AML-193 (cell line): Measurements from ENCODE around the gene TRIM41.
"Not testable (repeated sequence)": the region's sequence is repeated elsewhere in the genome, so short reads cannot be mapped to it uniquely, and the experiment has no call there.

Experiments used
- DNase-seq, 2 experiments: peaks; one replicate each; lab custom pipeline; 2025; lab: John Stamatoyannopoulos, UW

The TRIM41 gene

GRCh38 chr5:181193656-181194055 is 29.4 kb upstream of the TRIM41 start:
- DNase-seq: no peak

GRCh38 chr5:181194489-181195248 is 28.4 kb upstream of the TRIM41 start:
- DNase-seq: no peak

- no peak for DNase-seq
These were observed 27.8 kb upstream of the TRIM41 start for GRCh38 chr5:181195249-181195761.

- DNase-seq: no peak
These were observed 25.6 kb upstream of the TRIM41 start for GRCh38 chr5:181197326-181197951.

GRCh38 chr5:181198106-181198685 is 24.9 kb upstream of the TRIM41 start:
- no peak for DNase-seq

GRCh38 chr5:181198905-181199519 is 24.1 kb upstream of the TRIM41 start:
- no peak for DNase-seq

- no peak for DNase-seq
These were observed 23.0 kb upstream of the TRIM41 start for GRCh38 chr5:181199881-181200638.

- no peak for DNase-seq
These were observed 22.3 kb upstream of the TRIM41 start for GRCh38 chr5:181200816-181201215.

GRCh38 chr5:181203093-181203711 is 19.9 kb upstream of the TRIM41 start:
- DNase-seq: no peak

GRCh38 chr5:181203777-181204112 is 19.3 kb upstream of the TRIM41 start:
- no peak for DNase-seq

GRCh38 chr5:181204113-181204825 is 18.8 kb upstream of the TRIM41 start:
- no peak for DNase-seq

- no peak for DNase-seq
These were observed 18.0 kb upstream of the TRIM41 start, which contains the start of gene TRIM7 for GRCh38 chr5:181204826-181205760. Gene TRIM7, minus strand, starts transcription at chr5:181205196. Its CDS starts 86 bp downstream, at chr5:181205110.

GRCh38 chr5:181205761-181206649 is 17.1 kb upstream of the TRIM41 start:
- DNase-seq: no peak

GRCh38 chr5:181207214-181207959 is 15.7 kb upstream of the TRIM41 start:
- DNase-seq: no peak

GRCh38 chr5:181207960-181208253 is 15.2 kb upstream of the TRIM41 start:
- no peak for DNase-seq

- not testable (repeated sequence) for DNase-seq
These were observed 14.1 kb upstream of the TRIM41 start for GRCh38 chr5:181209006-181209405.

GRCh38 chr5:181210148-181210547 is 12.9 kb upstream of the TRIM41 start:
- not testable (repeated sequence) for DNase-seq

GRCh38 chr5:181210698-181211097 is 12.4 kb upstream of the TRIM41 start:
- DNase-seq: not testable (repeated sequence)
